ENCODE results near the gene STPG3.

The STPG3 gene

DNA sequence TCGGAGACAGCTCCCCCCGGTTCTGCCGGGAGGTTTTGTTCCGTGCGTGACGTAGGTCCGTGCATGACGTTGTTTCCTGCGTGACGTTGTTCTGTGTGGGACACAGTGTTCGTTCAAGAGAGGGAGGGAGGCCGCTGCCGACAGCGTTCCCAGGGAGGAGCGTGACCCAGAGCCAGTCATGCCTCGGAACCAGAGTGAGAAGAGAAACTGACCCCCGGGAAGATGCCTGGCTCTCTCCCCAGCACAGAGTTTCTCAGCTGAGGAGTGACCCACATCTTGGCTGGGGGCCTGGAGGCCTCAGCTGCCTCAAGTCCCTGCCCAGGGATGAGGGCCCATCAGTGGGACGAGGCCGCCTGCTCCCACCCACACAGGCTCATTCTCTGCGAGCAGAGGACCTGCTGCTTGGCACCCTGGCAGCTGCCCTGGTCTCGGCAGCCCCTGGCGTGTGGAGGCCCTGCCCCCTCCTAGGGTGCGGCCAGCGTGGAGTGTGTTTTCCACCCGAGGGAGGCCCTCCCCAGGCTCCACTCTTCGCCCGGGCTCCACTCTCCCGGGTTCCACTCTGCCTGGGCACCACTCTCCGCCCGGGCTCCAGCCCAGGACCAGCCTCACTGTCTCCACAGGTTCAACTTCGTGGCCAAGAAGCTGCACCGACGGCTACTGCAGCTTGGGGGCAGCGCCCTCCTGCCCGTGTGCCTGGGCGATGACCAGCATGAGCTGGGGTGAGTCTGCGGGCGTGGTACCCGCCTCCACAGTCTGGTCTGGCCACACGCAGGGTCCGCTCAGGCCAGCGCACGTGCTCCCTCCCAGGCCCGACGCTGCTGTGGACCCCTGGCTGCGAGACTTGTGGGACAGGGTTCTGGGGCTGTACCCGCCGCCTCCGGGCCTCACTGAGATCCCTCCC is 37.7 kb upstream of the STPG3 start:
- DNase-seq (ENCODE audit: extremely low read depth, low read depth) = no peak
- TF ChIP-seq, protein P1, sequence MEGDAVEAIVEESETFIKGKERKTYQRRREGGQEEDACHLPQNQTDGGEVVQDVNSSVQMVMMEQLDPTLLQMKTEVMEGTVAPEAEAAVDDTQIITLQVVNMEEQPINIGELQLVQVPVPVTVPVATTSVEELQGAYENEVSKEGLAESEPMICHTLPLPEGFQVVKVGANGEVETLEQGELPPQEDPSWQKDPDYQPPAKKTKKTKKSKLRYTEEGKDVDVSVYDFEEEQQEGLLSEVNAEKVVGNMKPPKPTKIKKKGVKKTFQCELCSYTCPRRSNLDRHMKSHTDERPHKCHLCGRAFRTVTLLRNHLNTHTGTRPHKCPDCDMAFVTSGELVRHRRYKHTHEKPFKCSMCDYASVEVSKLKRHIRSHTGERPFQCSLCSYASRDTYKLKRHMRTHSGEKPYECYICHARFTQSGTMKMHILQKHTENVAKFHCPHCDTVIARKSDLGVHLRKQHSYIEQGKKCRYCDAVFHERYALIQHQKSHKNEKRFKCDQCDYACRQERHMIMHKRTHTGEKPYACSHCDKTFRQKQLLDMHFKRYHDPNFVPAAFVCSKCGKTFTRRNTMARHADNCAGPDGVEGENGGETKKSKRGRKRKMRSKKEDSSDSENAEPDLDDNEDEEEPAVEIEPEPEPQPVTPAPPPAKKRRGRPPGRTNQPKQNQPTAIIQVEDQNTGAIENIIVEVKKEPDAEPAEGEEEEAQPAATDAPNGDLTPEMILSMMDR (IDR thresholded peaks at IDR 0.05; ENCODE audit: low read depth, low read length) = no peak

DNA sequence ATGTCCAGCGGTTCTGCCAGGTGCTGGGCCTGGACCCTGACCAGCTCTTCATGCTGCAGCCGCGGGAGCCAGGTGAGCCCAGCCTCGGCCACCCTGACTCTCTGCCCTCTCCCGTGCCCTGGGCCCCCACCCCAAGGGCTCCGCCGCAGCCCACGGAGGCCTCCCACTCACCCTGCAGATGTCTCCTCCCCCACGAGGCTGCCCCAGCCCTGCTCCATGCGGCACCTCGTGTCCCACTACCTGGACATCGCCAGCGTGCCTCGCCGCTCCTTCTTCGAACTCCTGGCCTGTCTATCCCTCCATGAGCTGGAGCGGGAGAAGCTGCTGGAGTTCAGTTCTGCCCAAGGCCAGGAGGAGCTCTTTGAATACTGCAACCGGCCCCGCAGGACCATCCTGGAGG is 36.5 kb upstream of the STPG3 start:
- TF ChIP-seq, protein P1 (IDR thresholded peaks at IDR 0.05; ENCODE audit: low read depth, low read length) = no peak
- no peak for DNase-seq (ENCODE audit: extremely low read depth, low read depth)

DNA sequence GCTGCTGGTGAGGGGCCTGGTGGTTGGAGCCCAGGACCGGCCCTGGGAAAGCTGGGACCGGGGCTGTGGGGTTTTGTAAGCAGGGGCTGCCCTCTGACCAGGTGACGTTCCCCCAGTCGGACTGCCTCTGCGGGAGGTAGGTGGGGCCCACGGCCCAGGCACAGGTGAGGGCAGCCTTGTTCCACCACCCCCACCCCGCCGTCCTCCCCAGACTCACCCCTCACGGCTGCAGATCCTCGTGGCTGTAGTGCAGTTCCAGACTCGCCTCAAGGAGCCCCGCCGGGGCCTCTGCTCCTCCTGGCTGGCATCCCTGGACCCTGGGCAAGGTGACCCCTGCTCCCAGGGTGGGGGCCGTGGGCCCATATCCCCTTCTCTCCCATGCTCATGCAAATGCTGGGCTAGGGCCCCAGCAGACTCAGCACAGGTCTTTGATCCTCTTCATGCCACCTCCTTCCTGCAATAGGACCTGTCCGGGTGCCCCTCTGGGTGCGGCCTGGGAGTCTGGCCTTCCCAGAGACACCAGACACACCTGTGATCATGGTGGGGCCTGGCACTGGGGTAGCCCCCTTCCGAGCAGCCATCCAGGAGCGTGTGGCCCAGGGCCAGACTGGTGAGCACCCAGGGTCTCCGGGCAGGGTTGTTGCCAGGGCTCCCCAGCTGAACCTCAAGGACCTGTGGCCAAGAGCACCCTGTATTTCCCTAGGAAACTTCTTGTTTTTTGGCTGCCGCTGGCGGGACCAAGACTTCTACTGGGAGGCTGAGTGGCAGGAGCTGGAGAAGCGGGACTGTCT is 35.7 kb upstream of the STPG3 start:
- TF ChIP-seq, protein P1 (IDR thresholded peaks at IDR 0.05; ENCODE audit: low read depth, low read length) = no peak
- no peak for DNase-seq (ENCODE audit: extremely low read depth, low read depth)

DNA sequence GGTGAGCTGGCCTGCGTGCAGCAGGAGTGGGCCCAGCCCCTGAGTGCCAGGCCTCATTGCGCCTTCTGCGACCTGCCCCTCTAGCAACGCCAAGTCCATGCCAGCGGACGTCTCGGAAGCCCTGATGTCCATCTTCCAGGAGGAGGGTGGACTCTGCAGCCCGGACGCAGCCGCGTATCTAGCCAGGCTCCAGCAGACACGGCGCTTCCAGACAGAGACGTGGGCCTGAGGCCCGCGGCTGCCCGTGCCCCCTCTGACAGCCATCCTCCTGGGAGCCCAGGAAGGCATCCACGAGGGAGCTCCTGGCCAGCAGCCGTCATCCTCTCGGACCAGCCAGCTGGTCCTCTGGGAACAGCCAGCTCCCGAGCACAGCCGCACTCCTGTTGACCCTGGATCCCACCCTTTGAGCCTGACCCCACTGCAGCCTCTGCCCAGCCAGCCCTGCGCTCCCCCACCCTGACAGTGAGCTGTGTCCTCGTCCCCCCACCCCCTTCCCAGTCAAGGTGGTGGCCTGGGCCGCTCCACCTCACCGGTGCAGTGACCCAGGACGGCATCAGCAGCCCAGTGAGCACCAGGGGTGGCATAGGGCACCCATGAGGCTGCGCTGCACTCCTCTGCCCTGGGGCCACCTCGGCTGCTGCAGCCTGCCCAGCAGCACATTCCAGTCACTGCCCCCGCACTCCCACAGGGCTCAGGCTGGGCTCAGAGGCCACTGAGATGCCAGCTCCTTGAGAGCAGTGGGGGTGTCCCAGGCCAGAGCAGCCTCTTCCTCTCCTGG is 34.7 kb upstream of the STPG3 start:
- DNase-seq (ENCODE audit: extremely low read depth, low read depth) = no peak
- TF ChIP-seq, protein P1 (IDR thresholded peaks at IDR 0.05; ENCODE audit: low read depth, low read length) = no peak

DNA sequence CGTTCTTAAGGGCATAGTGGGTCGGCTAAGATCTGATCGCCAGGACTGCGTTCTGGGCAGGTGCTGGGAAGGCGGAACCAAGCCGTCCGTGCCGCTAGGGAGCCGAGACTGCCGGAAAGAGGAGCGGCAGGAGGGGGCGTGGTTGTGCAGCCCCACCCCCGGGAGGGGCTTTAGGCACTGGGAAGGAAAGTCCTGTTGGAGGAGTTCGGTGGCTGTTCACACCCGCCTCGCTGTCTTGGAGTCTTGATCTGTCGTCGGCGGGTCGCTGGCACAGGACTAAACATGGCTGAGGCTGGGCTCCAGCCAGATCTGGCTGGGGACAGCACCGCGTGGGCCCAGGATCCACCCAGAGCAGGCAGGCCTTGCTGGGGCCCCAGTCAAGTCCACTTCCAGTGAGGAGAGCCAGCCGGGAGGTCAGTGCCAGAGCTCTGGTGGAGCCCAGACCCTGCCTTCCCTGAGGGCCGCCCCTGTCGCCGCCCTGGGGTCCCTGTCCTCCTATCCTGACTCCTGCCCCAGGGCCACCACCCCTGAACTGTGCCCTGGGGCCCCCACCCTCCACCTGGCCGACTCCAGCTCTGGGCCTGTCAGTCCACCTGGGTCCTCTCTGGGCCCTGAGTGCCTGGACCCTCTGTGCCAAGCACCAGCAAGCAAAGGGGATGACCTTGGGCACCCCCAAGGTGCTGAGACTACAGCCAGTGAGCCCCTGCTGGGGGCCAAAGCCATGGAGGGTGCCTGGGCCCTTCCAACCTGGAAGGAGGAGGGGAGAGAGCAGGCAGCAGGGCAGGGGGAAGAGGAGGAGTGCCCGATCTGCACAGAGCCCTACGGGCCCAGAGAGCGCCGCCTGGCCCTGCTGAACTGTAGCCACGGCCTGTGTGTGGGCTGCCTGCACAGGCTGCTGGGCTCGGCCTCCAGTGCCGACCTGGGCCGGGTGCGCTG is 33.5 kb upstream of the STPG3 start:
- no peak for DNase-seq (ENCODE audit: extremely low read depth, low read depth)
- TF ChIP-seq, protein P1 (IDR thresholded peaks at IDR 0.05; ENCODE audit: low read depth, low read length) = no peak

DNA sequence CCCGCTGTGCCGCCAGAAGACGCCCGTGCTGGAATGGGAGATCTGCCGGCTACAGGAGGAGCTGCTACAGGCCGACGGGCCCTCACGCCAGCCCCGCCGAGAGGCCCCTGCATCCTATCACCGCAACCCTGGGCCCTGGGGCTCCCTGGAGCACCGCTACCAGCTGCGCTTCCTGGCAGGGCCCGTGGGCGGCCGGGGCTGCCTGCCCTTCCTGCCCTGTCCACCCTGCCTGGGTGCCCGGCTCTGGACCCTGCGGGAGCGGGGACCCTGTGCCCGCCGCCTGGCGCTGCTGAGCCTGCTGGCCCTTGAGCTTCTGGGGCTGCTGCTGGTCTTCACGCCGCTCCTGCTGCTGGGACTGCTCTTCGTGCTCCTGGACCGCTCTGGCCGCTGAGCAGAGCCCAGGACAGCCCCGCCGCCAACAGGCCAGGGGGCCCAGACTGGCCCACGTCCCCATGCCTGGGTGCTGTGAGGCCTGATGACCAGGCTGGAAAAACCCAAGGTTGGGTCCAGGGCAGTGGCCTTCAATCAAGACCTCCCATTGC is 32.8 kb upstream of the STPG3 start:
- TF ChIP-seq, protein P1 (IDR thresholded peaks at IDR 0.05; ENCODE audit: low read depth, low read length) = no peak
- DNase-seq (ENCODE audit: extremely low read depth, low read depth) = no peak

All from AG09319 (cell line).